NCI-H748 (cell line): ENCODE data around the gene RPP40.

Source experiments
- DNase-seq: peaks from one replicate; lab custom pipeline; 2025; ENCODE audit not compliant: unreplicated experiment; lab: John Stamatoyannopoulos, UW

Gene RPP40

GRCh38 chr6:4970739-4971395 lies 33.0 kb downstream of the RPP40 start:
- no peak for DNase-seq

- DNase-seq: no peak
Observed at GRCh38 chr6:4969609-4970285, 34.1 kb downstream of the RPP40 start.

- DNase-seq: no peak
Observed at GRCh38 chr6:4967301-4968030, 36.4 kb downstream of the RPP40 start.

GRCh38 chr6:4965562-4966389 lies 38.1 kb downstream of the RPP40 start:
- DNase-seq: no peak

- peak; percentile 34 for DNase-seq
Observed at GRCh38 chr6:4964675-4965561, 38.9 kb downstream of the RPP40 start.

DNA sequence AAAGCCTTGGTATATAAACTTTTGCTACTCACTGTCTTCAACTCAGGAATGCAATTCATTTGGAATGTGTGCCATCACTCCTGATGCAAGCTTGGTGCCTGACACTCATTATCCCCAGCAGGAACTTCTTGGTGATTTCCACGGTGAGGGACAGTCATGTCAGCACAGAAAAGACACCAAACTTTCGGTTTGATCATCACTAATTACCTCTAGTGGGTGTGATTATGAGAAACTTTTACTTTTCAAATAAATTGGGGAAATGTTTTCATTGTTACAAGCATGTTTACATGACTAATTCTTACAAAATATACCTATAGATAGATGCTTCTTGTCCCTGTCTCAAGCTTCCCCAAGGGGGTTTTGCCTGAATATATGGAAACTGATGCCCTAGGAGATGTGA lies 40.9 kb downstream of the RPP40 start:
- DNase-seq: no peak

- no peak for DNase-seq
Observed at GRCh38 chr6:4961322-4962168, 42.3 kb downstream of the RPP40 start.

- no peak for DNase-seq
Observed at GRCh38 chr6:4958624-4959023, 45.2 kb downstream of the RPP40 start.

DNA sequence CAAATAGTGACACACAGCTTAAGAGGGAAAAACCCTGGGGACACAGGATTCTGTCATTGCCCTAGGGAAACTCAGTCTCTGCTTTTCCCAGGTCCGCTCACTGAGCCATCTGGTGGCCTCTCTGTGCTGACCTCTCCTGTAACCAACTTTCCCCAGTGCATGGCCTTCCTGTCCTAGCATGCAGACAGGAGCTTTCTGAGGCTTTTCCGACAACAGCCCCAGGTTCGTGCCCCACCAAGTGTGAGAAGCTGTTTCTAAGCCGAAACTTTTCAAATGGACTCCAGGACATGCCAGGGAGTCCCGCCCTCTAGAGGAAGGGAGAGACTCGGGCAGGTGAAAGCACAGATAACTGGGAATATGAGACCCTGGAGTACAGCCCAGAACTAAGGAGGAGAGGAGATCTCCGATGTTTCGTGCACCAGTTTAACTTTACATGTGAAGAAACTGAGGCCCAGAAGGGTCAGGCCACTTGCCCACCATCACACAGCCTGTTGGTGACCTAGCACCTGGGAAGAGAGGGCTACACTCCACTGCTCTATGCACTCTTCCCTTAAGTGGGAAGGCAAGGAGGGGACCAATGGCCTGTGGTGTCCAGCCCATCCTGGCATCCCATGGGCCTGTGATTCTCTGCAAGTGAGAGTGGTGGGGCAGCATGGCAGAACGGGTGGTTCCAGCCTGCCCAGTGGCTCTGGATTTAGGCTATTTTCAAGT lies 46.2 kb downstream of the RPP40 start:
- no peak for DNase-seq

- no peak for DNase-seq
Observed at GRCh38 chr6:4956625-4957024, 47.2 kb downstream of the RPP40 start.

- no peak for DNase-seq
Observed at GRCh38 chr6:4953440-4953839, 50.4 kb downstream of the RPP40 start.

DNA sequence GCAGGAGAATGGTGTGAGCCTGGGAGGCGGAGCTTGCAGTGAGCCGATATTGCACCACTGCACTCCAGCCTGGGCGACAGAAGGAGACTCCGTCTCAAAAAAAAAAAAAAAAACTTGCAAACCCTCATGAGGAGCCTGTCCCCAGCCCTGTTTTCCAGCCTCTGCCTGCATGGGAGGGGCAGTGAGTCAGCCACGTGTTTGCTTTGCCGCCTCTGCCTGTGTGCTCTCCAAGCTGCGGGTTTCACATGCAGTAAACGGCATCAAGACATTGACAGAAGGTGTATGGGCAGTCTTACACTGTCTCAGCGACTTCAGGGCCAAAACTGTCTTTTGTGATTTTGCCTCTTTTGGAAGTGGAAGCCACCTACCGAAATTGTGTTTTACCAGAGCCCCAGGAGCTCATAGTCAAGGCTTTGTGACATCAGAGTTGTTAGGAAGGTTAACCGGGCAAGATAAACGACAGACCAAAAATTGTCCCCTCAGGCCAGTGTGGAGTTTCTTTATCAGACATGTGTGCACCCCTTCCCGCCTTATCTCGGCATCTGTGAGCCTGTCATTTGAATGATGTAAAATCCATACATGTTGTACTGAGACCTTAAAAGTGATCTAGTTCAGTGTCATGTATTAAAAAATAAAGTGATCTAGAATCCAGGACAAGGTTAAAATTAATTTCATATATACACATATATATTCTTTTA lies 52.9 kb downstream of the RPP40 start:
- no peak for DNase-seq

DNA sequence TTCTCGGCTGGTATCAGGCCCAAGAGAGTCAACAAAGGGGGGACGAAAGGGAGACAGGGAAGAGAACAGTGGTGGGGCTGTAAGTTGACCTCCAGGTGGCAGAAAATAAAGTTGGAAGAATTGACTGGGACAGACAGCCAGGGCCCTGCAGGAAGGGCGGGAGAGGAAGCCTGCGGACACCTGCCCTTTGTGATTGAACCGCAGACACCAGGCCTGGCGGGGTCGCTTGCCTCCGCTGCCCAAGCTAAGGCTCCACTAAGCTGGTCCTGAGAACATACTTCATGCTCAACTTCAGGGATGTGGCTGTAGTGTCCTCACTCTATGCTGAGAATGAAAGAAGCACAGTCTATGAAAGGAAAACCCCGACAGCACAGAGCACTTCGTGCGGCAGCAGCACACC lies 53.8 kb downstream of the RPP40 start:
- no peak for DNase-seq

DNA sequence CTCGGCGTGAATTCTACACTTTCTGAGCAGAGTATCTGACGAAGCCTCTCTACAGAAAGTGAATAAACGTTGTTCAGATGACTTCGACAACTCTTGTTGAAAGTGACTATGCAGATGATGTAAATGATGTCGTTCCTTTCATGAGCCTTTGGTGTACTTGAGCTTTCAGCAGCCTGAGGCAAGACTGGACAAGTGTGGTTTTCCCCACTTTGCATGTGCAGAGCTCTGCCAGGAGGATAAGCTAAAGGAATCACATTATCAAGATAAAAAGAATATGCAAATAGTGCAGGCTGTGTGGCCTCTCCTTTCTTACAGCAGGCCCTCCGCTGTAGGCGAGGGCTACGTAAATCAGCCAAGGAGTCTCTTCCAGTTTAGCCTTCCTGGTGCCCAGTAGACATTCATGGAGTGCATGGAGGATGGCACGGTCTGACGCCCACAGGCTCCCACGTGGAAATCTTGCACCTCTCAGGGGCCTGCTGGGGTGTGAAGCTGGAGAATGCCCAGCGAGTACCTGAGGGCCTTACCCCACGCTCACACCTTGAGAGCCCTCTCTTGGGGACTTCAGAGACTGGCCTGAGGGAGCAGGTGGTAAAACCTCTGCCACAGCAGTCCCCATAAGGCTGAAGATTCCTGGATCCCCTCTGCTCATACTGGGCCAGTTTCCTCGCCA lies 54.9 kb downstream of the RPP40 start:
- no peak for DNase-seq

- DNase-seq: no peak
Observed at GRCh38 chr6:4947716-4948115, 56.1 kb downstream of the RPP40 start.

DNA sequence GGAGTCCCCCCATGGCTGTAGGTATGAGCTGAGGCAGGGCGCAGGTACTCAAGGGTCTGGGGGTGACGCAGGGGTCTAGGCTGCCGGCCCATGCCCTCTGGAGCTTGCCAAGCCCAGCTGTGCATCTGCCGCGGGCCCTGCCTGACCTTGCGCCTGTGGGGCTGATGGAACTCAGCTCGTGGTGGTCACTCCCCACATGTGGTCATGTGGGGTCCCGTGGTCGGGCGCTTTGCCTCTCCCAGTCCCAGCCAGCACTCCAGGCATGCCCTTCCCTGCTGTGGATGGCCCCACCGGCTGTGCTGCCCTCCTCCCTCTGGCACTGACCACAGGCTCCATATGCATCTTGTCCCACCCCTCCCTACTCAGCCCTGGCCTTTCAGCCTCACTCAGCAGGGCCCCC lies 57.3 kb downstream of the RPP40 start:
- DNase-seq: no peak
